Measurements from ENCODE around the gene PASK. TPM values are rescaled to one million over a fixed set of nuclear protein-coding genes. Genes with fewer than 3 reads are reported as not detected.

The PASK gene
- total RNA-seq, 4 donors from 2014 or later: 1.6 to 6.5 (median 4.4) TPM

GRCh38 chr2:241148239-241148638 is 1.0 kb downstream of the PASK start:
- no peaks in the 10 kb centered on the region for H3K9me3 ChIP-seq

GRCh38 chr2:241147336-241147735 is 1.9 kb downstream of the PASK start:
- H3K27ac ChIP-seq: no peak overlapping the region
- TF ChIP-seq CTCF (IDR thresholded peaks at IDR 0.05): no peak
- no peak for TF ChIP-seq EP300 (IDR thresholded peaks at IDR 0.05)
- ATAC-seq: no peak
- H3K36me3 ChIP-seq: peaks cover 0 to 3% of the 10 kb centered on the region in 2 donors
- peaks cover 0 to 32% (median 3%) of the 10 kb centered on the region in 3 donors for H3K4me1 ChIP-seq
- H3K27me3 ChIP-seq: no peaks in the 10 kb centered on the region
- H3K4me3 ChIP-seq: no peak overlapping the region
- no peaks in the 10 kb centered on the region for H3K9me3 ChIP-seq
- 90 to 100% methylated on average over 2 to 3 of the region's 3 CpGs for WGBS, 2 donors (ENCODE audit: low coverage in 1 of 2)

More at GRCh38 chr2:241148239-241148638, 1.0 kb downstream of the PASK start:
- peak overlapping the region in 1 of 2 donors; percentile 86 for H3K4me3 ChIP-seq
- 87 to 100% methylated on average over 1 to 4 of the region's 4 CpGs for WGBS, 2 donors (ENCODE audit: low coverage in 1 of 2)
- no peak for ATAC-seq
- H3K27ac ChIP-seq: no peak overlapping the region
- H3K36me3 ChIP-seq: peaks cover 0 to 3% of the 10 kb centered on the region in 2 donors
- no peaks in the 10 kb centered on the region for H3K27me3 ChIP-seq
- TF ChIP-seq POLR2A (IDR thresholded peaks at IDR 0.05) (no peak), CTCF (IDR thresholded peaks at IDR 0.05) (no peak), EP300 (IDR thresholded peaks at IDR 0.05) (no peak), POLR2AphosphoS5 (IDR thresholded peaks at IDR 0.05) (no peak)
- peaks cover 0 to 32% (median 3%) of the 10 kb centered on the region in 3 donors for H3K4me1 ChIP-seq

GRCh38 chr2:241146286-241146685 is 3.0 kb downstream of the PASK start:
- Histone ChIP-seq H3K36me3 (peaks cover 0 to 7% of the 10 kb centered on the region in 2 donors), H3K27ac (no peak overlapping the region), H3K4me1 (peaks cover 0 to 22% (median 3%) of the 10 kb centered on the region in 3 donors), H3K9me3 (no peaks in the 10 kb centered on the region), H3K27me3 (no peaks in the 10 kb centered on the region), H3K4me3 (no peak overlapping the region)
- WGBS, 2 donors (ENCODE audit: low coverage in 1 of 2): 82 to 85% methylated on average over 4 of the region's 4 CpGs
- TF ChIP-seq CTCF (IDR thresholded peaks at IDR 0.05) (no peak), EP300 (IDR thresholded peaks at IDR 0.05) (no peak), POLR2AphosphoS5 (IDR thresholded peaks at IDR 0.05) (no peak), POLR2A (IDR thresholded peaks at IDR 0.05) (no peak)
- ATAC-seq: no peak

- peaks cover 0 to 29% of the 10 kb centered on the region in 2 donors for H3K36me3 ChIP-seq
- H3K4me3 ChIP-seq: no peak overlapping the region
- H3K27me3 ChIP-seq: no peaks in the 10 kb centered on the region
- H3K27ac ChIP-seq: no peak overlapping the region
- WGBS, 2 donors (ENCODE audit: low coverage in 1 of 2): 80% methylated on average over 6 of the region's 9 CpGs; no CpG with 5 or more reads in 1 of the 2 donors
- TF ChIP-seq EP300 (IDR thresholded peaks at IDR 0.05) (no peak), POLR2AphosphoS5 (IDR thresholded peaks at IDR 0.05) (no peak), CTCF (IDR thresholded peaks at IDR 0.05) (no peak), POLR2A (IDR thresholded peaks at IDR 0.05) (no peak)
- no peaks in the 10 kb centered on the region for H3K4me1 ChIP-seq
- ATAC-seq: no peak
- H3K9me3 ChIP-seq: no peaks in the 10 kb centered on the region
These were observed 6.7 kb downstream of the PASK start for GRCh38 chr2:241142593-241142992.

- ATAC-seq: no peak
- Histone ChIP-seq H3K27ac (no peak overlapping the region), H3K4me3 (no peak overlapping the region), H3K36me3 (peaks cover 0 to 34% of the 10 kb centered on the region in 2 donors), H3K4me1 (no peaks in the 10 kb centered on the region), H3K9me3 (no peaks in the 10 kb centered on the region), H3K27me3 (no peaks in the 10 kb centered on the region)
- 93 to 100% methylated on average over 1 to 3 of the region's 6 CpGs for WGBS, 2 donors (ENCODE audit: low coverage in 1 of 2)
- TF ChIP-seq POLR2A (IDR thresholded peaks at IDR 0.05) (no peak), POLR2AphosphoS5 (IDR thresholded peaks at IDR 0.05) (no peak), CTCF (IDR thresholded peaks at IDR 0.05) (no peak), EP300 (IDR thresholded peaks at IDR 0.05) (no peak)
These were observed 7.2 kb downstream of the PASK start for GRCh38 chr2:241142063-241142462.

Data from gastroesophageal sphincter (tissue), 4 donors.